Measurements from ENCODE around the gene ARHGAP4. TPM values are rescaled to one million over a fixed set of nuclear protein-coding genes. Genes with fewer than 3 reads are reported as not detected.

The ARHGAP4 gene
- total and polyA plus RNA-seq, 2 donors from 2014 or later: 38.3 to 73.0 TPM

DNA sequence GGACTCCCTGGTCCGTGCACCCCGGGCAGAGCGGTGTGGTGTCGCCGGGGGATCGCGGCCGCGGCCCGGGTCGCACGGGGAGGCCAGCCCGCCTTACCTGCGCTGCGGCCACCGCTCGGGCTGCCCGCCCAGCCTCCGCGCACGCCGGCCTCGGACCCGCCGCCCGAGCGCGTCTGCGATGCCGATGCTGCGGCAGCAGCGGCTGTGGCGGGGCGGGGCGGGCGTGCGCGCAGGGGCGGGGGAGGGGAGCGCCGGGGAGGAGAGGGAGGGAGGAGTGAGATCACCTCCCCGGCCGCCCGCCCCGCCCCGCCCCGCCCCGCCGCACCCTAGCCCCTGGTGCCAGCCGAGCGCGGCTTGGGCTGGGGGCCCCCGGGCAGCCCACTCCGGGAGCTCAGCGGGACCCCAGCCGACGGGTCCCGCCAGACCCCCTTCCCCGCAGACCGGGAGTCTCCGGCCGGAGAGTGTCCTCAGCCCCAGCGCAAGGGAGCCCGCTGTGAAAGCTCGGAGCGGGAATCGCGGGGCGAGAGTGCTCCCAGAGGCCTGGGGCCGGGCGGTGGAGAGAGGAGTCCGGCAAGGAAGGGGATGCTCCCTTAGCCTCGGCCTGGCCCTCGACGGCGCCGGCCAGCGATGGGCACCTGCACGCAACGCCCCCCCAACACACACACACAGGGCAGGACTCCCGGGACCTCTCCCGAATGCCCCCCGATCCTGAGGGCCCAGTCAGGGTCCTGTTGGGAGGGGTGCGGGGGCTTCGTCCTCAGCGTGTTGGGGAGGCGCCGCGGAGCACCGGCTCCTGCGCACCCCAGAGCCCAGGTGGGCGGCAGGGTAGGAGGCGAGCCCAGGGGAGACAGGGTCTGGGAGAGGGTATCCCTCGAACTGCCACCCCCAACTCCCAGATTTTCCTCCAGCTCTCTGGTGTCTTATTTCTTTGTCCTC is 39.8 kb downstream of the ARHGAP4 start, which contains the start of gene L1CAM:
Gene L1CAM, minus strand, starts transcription at position 206 of the 936 bp plus-strand sequence. CDS start 10,337 bp downstream, outside the sequence.
- no peak within 1 kb of the TSS for H3K9ac ChIP-seq (ENCODE audit: low read length in 3 of 3)
- peak in 2 of 5 donors; percentile 45 to 68 for DNase-seq
- H3K4me1 ChIP-seq (ENCODE audit: control insufficient read depth in 2 of 3, insufficient read depth in 2 of 3, low read depth in 1 of 3, low read length in 3 of 3): peaks cover 0 to 2% (median 0%) of the 10 kb centered on the region in 3 donors
- no peaks in the 10 kb centered on the region for H3K36me3 ChIP-seq (ENCODE audit: control insufficient read depth in 2 of 3, insufficient read depth in 3 of 3, low read length in 3 of 3)
- peaks cover 8% of the 10 kb centered on the region for H3K27me3 ChIP-seq (ENCODE audit: control insufficient read depth, insufficient read depth, low read length)
- FAIRE-seq: no peak
- peak within 1 kb of the TSS in 1 of 2 donors; percentile 47 for H3K27ac ChIP-seq (ENCODE audit: low read depth in 2 of 2, low read length in 2 of 2)
- TF ChIP-seq, protein P1, sequence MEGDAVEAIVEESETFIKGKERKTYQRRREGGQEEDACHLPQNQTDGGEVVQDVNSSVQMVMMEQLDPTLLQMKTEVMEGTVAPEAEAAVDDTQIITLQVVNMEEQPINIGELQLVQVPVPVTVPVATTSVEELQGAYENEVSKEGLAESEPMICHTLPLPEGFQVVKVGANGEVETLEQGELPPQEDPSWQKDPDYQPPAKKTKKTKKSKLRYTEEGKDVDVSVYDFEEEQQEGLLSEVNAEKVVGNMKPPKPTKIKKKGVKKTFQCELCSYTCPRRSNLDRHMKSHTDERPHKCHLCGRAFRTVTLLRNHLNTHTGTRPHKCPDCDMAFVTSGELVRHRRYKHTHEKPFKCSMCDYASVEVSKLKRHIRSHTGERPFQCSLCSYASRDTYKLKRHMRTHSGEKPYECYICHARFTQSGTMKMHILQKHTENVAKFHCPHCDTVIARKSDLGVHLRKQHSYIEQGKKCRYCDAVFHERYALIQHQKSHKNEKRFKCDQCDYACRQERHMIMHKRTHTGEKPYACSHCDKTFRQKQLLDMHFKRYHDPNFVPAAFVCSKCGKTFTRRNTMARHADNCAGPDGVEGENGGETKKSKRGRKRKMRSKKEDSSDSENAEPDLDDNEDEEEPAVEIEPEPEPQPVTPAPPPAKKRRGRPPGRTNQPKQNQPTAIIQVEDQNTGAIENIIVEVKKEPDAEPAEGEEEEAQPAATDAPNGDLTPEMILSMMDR (IDR thresholded peaks at IDR 0.05; ENCODE audit: borderline replicate concordance, extremely low read depth, insufficient read depth): no peak
- H3K9me3 ChIP-seq (ENCODE audit: control insufficient read depth in 2 of 3, insufficient read depth in 1 of 3, low read length in 3 of 3): no peaks in the 10 kb centered on the region
- H3K4me3 ChIP-seq (ENCODE audit: low read length in 3 of 3): no peak within 1 kb of the TSS
- intact Hi-C loops (cut with DNase I): no loop called here

DNA sequence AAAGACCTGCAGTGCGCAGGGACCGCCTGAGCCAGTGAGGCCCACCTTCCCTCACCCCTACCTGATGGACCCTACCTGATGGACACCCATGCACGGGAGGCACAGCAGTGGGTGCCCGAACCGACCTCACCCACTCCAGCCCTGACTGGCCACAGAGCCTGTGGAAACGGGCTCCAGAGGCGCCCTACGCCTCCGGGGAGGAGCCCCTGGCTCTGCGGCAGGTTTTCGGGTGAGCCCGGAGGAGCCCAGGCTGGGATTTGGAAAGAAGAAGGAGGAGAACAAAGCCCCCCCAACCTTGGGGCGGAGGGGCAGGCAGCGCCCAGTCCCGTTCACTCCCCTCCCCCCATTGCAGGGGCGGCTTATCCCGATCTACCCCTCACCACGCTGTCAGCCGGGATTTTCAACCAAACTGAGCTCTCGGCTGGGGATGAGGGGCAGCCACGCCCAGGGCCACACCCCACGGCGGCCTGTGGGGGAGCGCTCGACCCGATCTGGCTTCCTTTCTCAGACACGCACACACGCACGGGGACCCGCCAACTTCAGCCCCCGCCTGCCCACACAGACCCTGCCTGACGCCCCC is 40.8 kb downstream of the ARHGAP4 start:
- peaks cover 8% of the 10 kb centered on the region for H3K27me3 ChIP-seq (ENCODE audit: control insufficient read depth, insufficient read depth, low read length)
- DNase-seq (peak in 1 of 5 donors; percentile 67), FAIRE-seq (no peak)
- TF ChIP-seq, protein P1 (IDR thresholded peaks at IDR 0.05; ENCODE audit: borderline replicate concordance, extremely low read depth, insufficient read depth): no peak
- H3K4me1 ChIP-seq (ENCODE audit: control insufficient read depth in 2 of 3, insufficient read depth in 2 of 3, low read depth in 1 of 3, low read length in 3 of 3): peaks cover 0 to 2% (median 0%) of the 10 kb centered on the region in 3 donors
- no peaks in the 10 kb centered on the region for H3K9me3 ChIP-seq (ENCODE audit: control insufficient read depth in 2 of 3, insufficient read depth in 1 of 3, low read length in 3 of 3)
- no peak overlapping the region for H3K27ac ChIP-seq (ENCODE audit: low read depth in 2 of 2, low read length in 2 of 2)
- intact Hi-C loops (cut with DNase I): no loop called here
- no peak overlapping the region for H3K9ac ChIP-seq (ENCODE audit: low read length in 3 of 3)
- H3K36me3 ChIP-seq (ENCODE audit: control insufficient read depth in 2 of 3, insufficient read depth in 3 of 3, low read length in 3 of 3): no peaks in the 10 kb centered on the region
- H3K4me3 ChIP-seq (ENCODE audit: low read length in 3 of 3): no peak overlapping the region

DNA sequence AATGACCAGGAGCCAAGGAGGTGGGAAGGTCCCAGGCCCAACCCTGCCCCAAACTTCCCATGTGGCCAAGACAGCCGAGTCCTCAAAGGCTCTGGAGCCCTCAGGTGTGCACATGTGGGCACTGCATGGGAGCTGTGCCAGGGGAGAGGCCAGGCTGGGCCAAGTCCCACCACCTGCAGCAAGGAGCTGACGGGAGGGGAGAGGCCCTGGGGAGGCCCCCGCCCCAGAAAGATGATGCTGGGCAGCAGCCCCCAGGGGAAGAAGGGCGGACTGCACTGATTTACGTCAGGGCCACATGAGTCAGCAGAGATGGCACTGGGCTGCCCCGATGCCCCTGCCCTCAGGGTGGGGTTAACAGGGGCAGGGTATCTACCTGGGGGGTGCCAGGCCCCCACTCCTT is 41.5 kb downstream of the ARHGAP4 start:
- intact Hi-C loops (cut with DNase I): no loop called here
- DNase-seq (peak in 1 of 5 donors; percentile 53), FAIRE-seq (no peak)
- peaks cover 10% of the 10 kb centered on the region for H3K27me3 ChIP-seq (ENCODE audit: control insufficient read depth, insufficient read depth, low read length)
- no peak overlapping the region for H3K9ac ChIP-seq (ENCODE audit: low read length in 3 of 3)
- no peak overlapping the region for H3K27ac ChIP-seq (ENCODE audit: low read depth in 2 of 2, low read length in 2 of 2)
- H3K9me3 ChIP-seq (ENCODE audit: control insufficient read depth in 2 of 3, insufficient read depth in 1 of 3, low read length in 3 of 3): no peaks in the 10 kb centered on the region
- H3K4me1 ChIP-seq (ENCODE audit: control insufficient read depth in 2 of 3, insufficient read depth in 2 of 3, low read depth in 1 of 3, low read length in 3 of 3): peaks cover 0 to 2% (median 0%) of the 10 kb centered on the region in 3 donors
- H3K36me3 ChIP-seq (ENCODE audit: control insufficient read depth in 2 of 3, insufficient read depth in 3 of 3, low read length in 3 of 3): no peaks in the 10 kb centered on the region
- no peak overlapping the region for H3K4me3 ChIP-seq (ENCODE audit: low read length in 3 of 3)
- TF ChIP-seq, protein P1 (IDR thresholded peaks at IDR 0.05; ENCODE audit: borderline replicate concordance, extremely low read depth, insufficient read depth): no peak

Data from kidney (tissue), 14 donors.